ENCODE data around the gene RAB11FIP4.

Gene RAB11FIP4

GRCh38 chr17:31467502-31468256 is 76.2 kb downstream of the RAB11FIP4 start:
- DNase-seq: no peak
- Histone ChIP-seq H3K36me3 (ENCODE audit: control insufficient read depth, insufficient read depth, low read length) (no peaks in the 10 kb centered on the region), H3K4me3 (ENCODE audit: insufficient read depth, low read depth, low read length, poor library complexity, severe bottlenecking) (no peak overlapping the region), H3K4me1 (ENCODE audit: control insufficient read depth, insufficient read depth, low read length, poor library complexity, severe bottlenecking) (no peaks in the 10 kb centered on the region), H3K9me3 (ENCODE audit: control insufficient read depth, low read length) (no peaks in the 10 kb centered on the region), H3K27me3 (replicated peaks; ENCODE audit: control insufficient read depth, insufficient read depth, low read length, poor library complexity, severe bottlenecking) (no peaks in the 10 kb centered on the region), H3K27ac (ENCODE audit: insufficient read depth, low read length, poor library complexity, severe bottlenecking) (no peak overlapping the region)

DNA sequence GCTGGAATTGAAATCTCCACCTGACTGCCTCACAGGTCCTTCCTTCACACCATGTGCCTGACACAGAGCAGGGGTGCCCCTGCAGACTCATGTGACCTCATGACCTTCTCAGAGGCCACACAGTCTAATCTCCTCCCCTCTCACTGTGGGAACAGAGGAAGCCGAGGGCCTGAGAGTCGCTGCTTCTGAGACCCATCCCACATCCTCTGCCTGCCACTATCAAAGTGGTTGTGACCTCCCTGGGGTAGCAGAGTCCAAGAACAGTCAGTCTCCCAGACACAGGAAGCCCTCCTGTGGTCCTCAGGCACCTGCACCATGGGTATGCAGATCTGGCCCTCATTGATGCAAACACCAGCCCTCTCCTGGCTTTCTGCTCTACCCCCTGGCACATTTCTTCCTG is 78.5 kb downstream of the RAB11FIP4 start:
- H3K9me3 ChIP-seq (ENCODE audit: control insufficient read depth, low read length): no peaks in the 10 kb centered on the region
- H3K36me3 ChIP-seq (ENCODE audit: control insufficient read depth, insufficient read depth, low read length): no peaks in the 10 kb centered on the region
- no peaks in the 10 kb centered on the region for H3K4me1 ChIP-seq (ENCODE audit: control insufficient read depth, insufficient read depth, low read length, poor library complexity, severe bottlenecking)
- H3K27me3 ChIP-seq (replicated peaks; ENCODE audit: control insufficient read depth, insufficient read depth, low read length, poor library complexity, severe bottlenecking): no peaks in the 10 kb centered on the region
- DNase-seq: no peak
- H3K4me3 ChIP-seq (ENCODE audit: insufficient read depth, low read depth, low read length, poor library complexity, severe bottlenecking): no peak overlapping the region
- no peak overlapping the region for H3K27ac ChIP-seq (ENCODE audit: insufficient read depth, low read length, poor library complexity, severe bottlenecking)

DNA sequence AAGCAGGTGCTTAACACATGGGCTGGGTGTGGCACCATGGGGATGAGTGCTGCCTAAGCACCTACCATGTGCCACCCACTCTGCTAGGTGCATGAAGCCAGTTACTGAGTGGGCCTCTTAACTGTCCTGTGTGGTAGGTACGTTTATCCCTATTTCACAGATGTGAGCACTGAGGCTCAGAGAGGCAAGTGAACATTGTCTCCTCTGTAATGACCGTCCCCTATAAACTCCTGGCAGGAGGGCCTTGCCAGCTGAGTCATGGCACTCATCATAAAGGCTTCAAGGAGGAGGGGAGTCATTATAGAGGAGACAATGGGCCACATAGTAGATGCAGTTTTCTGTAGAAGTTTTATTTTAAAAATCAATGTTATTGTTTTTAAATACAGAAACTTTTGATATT is 79.1 kb downstream of the RAB11FIP4 start:
- no peak for DNase-seq
- Histone ChIP-seq H3K27ac (ENCODE audit: insufficient read depth, low read length, poor library complexity, severe bottlenecking) (no peak overlapping the region), H3K4me1 (ENCODE audit: control insufficient read depth, insufficient read depth, low read length, poor library complexity, severe bottlenecking) (no peaks in the 10 kb centered on the region), H3K9me3 (ENCODE audit: control insufficient read depth, low read length) (no peaks in the 10 kb centered on the region), H3K4me3 (ENCODE audit: insufficient read depth, low read depth, low read length, poor library complexity, severe bottlenecking) (no peak overlapping the region), H3K36me3 (ENCODE audit: control insufficient read depth, insufficient read depth, low read length) (no peaks in the 10 kb centered on the region), H3K27me3 (replicated peaks; ENCODE audit: control insufficient read depth, insufficient read depth, low read length, poor library complexity, severe bottlenecking) (no peaks in the 10 kb centered on the region)

- Histone ChIP-seq H3K27me3 (replicated peaks; ENCODE audit: control insufficient read depth, insufficient read depth, low read length, poor library complexity, severe bottlenecking) (no peaks in the 10 kb centered on the region), H3K9me3 (ENCODE audit: control insufficient read depth, low read length) (no peaks in the 10 kb centered on the region), H3K4me1 (ENCODE audit: control insufficient read depth, insufficient read depth, low read length, poor library complexity, severe bottlenecking) (no peaks in the 10 kb centered on the region), H3K36me3 (ENCODE audit: control insufficient read depth, insufficient read depth, low read length) (no peaks in the 10 kb centered on the region), H3K27ac (ENCODE audit: insufficient read depth, low read length, poor library complexity, severe bottlenecking) (no peak overlapping the region), H3K4me3 (ENCODE audit: insufficient read depth, low read depth, low read length, poor library complexity, severe bottlenecking) (no peak overlapping the region)
- no peak for DNase-seq
These were observed 80.7 kb downstream of the RAB11FIP4 start for GRCh38 chr17:31472137-31472536.

GRCh38 chr17:31475378-31476162 is 84.1 kb downstream of the RAB11FIP4 start:
- Histone ChIP-seq H3K27me3 (replicated peaks; ENCODE audit: control insufficient read depth, insufficient read depth, low read length, poor library complexity, severe bottlenecking) (no peaks in the 10 kb centered on the region), H3K4me1 (ENCODE audit: control insufficient read depth, insufficient read depth, low read length, poor library complexity, severe bottlenecking) (no peaks in the 10 kb centered on the region), H3K4me3 (ENCODE audit: insufficient read depth, low read depth, low read length, poor library complexity, severe bottlenecking) (no peak overlapping the region), H3K36me3 (ENCODE audit: control insufficient read depth, insufficient read depth, low read length) (no peaks in the 10 kb centered on the region), H3K9me3 (ENCODE audit: control insufficient read depth, low read length) (no peaks in the 10 kb centered on the region), H3K27ac (ENCODE audit: insufficient read depth, low read length, poor library complexity, severe bottlenecking) (no peak overlapping the region)
- DNase-seq: no peak

DNA sequence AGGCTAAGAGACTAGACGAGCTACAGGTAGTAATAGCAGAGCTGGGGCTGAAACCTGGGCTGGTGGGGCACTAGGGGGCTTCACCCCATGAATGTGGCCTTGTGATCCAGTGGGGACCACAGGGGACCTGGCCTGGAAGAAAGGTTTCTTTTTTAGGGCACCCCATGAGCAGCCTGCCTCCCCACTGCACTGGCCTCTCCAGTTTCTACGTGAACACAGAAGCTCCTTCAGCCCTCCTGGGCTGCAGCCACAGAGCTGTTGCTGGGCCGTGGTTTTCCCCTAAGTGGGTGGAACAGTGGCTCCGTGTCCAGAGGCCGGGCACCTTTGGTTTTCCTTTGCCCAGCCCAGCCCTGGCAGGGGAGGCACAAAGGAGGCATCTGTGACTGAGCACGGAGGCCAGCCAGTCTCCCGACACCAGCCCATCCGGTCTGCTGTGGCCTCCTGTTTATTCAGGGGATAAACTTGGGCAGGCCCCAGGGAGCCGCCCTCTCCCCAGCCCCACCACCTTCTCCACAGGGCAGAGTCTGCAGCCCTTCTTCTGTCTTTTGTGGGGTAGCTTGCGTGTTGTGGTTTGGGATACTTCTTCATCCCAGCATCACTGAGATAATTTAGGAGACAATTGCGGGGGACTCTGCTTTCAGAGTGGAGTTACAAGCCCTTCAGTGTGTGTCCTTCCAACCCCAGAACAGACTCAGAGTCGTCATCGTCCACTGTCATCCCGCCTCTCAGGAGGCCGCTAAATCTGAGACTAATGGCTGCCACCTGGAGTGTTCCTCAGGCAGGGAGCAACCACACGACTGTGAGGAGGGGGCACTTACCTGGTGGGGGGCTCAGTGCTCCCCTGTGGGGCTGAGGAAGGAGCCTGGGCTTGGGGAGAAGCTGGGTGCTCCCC is 85.3 kb downstream of the RAB11FIP4 start:
- H3K4me1 ChIP-seq (ENCODE audit: control insufficient read depth, insufficient read depth, low read length, poor library complexity, severe bottlenecking): no peaks in the 10 kb centered on the region
- no peak for DNase-seq
- H3K9me3 ChIP-seq (ENCODE audit: control insufficient read depth, low read length): no peaks in the 10 kb centered on the region
- H3K27me3 ChIP-seq (replicated peaks; ENCODE audit: control insufficient read depth, insufficient read depth, low read length, poor library complexity, severe bottlenecking): no peaks in the 10 kb centered on the region
- H3K27ac ChIP-seq (ENCODE audit: insufficient read depth, low read length, poor library complexity, severe bottlenecking): no peak overlapping the region
- H3K36me3 ChIP-seq (ENCODE audit: control insufficient read depth, insufficient read depth, low read length): no peaks in the 10 kb centered on the region
- H3K4me3 ChIP-seq (ENCODE audit: insufficient read depth, low read depth, low read length, poor library complexity, severe bottlenecking): no peak overlapping the region

GRCh38 chr17:31477417-31478055 is 86.1 kb downstream of the RAB11FIP4 start:
- no peak overlapping the region for H3K4me3 ChIP-seq (ENCODE audit: insufficient read depth, low read depth, low read length, poor library complexity, severe bottlenecking)
- no peaks in the 10 kb centered on the region for H3K4me1 ChIP-seq (ENCODE audit: control insufficient read depth, insufficient read depth, low read length, poor library complexity, severe bottlenecking)
- H3K27me3 ChIP-seq (replicated peaks; ENCODE audit: control insufficient read depth, insufficient read depth, low read length, poor library complexity, severe bottlenecking): no peaks in the 10 kb centered on the region
- no peak overlapping the region for H3K27ac ChIP-seq (ENCODE audit: insufficient read depth, low read length, poor library complexity, severe bottlenecking)
- no peak for DNase-seq
- H3K9me3 ChIP-seq (ENCODE audit: control insufficient read depth, low read length): no peaks in the 10 kb centered on the region
- H3K36me3 ChIP-seq (ENCODE audit: control insufficient read depth, insufficient read depth, low read length): no peaks in the 10 kb centered on the region

- no peaks in the 10 kb centered on the region for H3K27me3 ChIP-seq (replicated peaks; ENCODE audit: control insufficient read depth, insufficient read depth, low read length, poor library complexity, severe bottlenecking)
- H3K4me3 ChIP-seq (ENCODE audit: insufficient read depth, low read depth, low read length, poor library complexity, severe bottlenecking): no peak overlapping the region
- no peak for DNase-seq
- H3K4me1 ChIP-seq (ENCODE audit: control insufficient read depth, insufficient read depth, low read length, poor library complexity, severe bottlenecking): no peaks in the 10 kb centered on the region
- H3K9me3 ChIP-seq (ENCODE audit: control insufficient read depth, low read length): no peaks in the 10 kb centered on the region
- H3K27ac ChIP-seq (ENCODE audit: insufficient read depth, low read length, poor library complexity, severe bottlenecking): no peak overlapping the region
- no peaks in the 10 kb centered on the region for H3K36me3 ChIP-seq (ENCODE audit: control insufficient read depth, insufficient read depth, low read length)
These were observed 87.6 kb downstream of the RAB11FIP4 start for GRCh38 chr17:31479062-31479408.

DNA sequence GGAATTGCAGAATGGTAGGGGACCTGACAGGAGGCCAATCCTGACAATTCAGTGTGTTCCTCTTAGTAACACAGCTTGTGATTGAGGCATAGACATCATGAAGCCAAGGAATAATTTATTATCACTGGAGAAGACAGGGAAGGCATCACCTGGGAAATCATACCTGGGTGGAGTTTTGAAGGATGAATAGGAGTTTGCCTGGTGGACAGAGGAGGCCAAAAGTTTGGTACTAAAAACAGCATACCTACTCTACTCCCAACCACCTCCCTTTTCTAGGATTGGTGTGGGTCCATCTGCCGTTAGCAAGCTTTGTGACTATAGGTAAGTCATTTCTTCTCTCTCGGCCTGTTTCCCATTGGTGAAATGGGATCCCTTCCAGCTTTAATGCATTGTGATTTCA is 88.0 kb downstream of the RAB11FIP4 start:
- Histone ChIP-seq H3K4me1 (ENCODE audit: control insufficient read depth, insufficient read depth, low read length, poor library complexity, severe bottlenecking) (no peaks in the 10 kb centered on the region), H3K9me3 (ENCODE audit: control insufficient read depth, low read length) (no peaks in the 10 kb centered on the region), H3K36me3 (ENCODE audit: control insufficient read depth, insufficient read depth, low read length) (no peaks in the 10 kb centered on the region), H3K27me3 (replicated peaks; ENCODE audit: control insufficient read depth, insufficient read depth, low read length, poor library complexity, severe bottlenecking) (no peaks in the 10 kb centered on the region), H3K4me3 (ENCODE audit: insufficient read depth, low read depth, low read length, poor library complexity, severe bottlenecking) (no peak overlapping the region), H3K27ac (ENCODE audit: insufficient read depth, low read length, poor library complexity, severe bottlenecking) (no peak overlapping the region)
- DNase-seq: no peak

Measured in effector memory CD4-positive, alpha-beta T cell (primary cell).